Activated CD4-positive, alpha-beta T cell treated with anti-CD3 and anti-CD28 coated beads for 4 hours (primary cell): ENCODE measurements around the gene TMEM179.

ENCODE experiments used
- DNase-seq, 2 donors: peaks; one replicate each; pipeline ENCODE4 v3.0.0-alpha.2; 2020

TMEM179 gene

GRCh38 chr14:104541905-104542465 is 62.6 kb downstream of the TMEM179 start:
- DNase-seq = no peak
